ENCODE results near the gene ICAM1. TPM values are rescaled to one million over a fixed set of nuclear protein-coding genes. Genes with fewer than 3 reads are reported as not detected.

ICAM1 gene
- total RNA-seq, 2 donors from 2014 or later, result 41.4 to 160 TPM

GRCh38 chr19:10295847-10296591 lies 25.1 kb downstream of the ICAM1 start:
- Histone ChIP-seq H3K27ac (no peak overlapping the region), H3K9me3 (no peaks in the 10 kb centered on the region), H3K4me3 (peak overlapping the region; percentile 55), H3K36me3 (no peaks in the 10 kb centered on the region), H3K27me3 (replicated peaks; ENCODE audit: insufficient read depth) (peaks cover 32% of the 10 kb centered on the region), H3K4me1 (ENCODE audit: control insufficient read depth in 1 of 2, low read depth in 2 of 2) (peaks cover 18 to 27% of the 10 kb centered on the region in 2 donors)
- TF ChIP-seq CTCF (IDR thresholded peaks at IDR 0.05), result no peak
- no peak for DNase-seq (ENCODE audit: low spot score)
- no peak for ATAC-seq (ENCODE audit: insufficient number of reproducible peaks, low FRiP score, low read depth)

- ATAC-seq (ENCODE audit: insufficient number of reproducible peaks, low FRiP score, low read depth) (peak; percentile 21), DNase-seq (ENCODE audit: low spot score) (no peak)
- H3K4me1 ChIP-seq (ENCODE audit: control insufficient read depth in 1 of 2, low read depth in 2 of 2), result peaks cover 6 to 12% of the 10 kb centered on the region in 2 donors
- H3K27ac ChIP-seq, result no peak overlapping the region
- H3K27me3 ChIP-seq (replicated peaks; ENCODE audit: insufficient read depth), result peaks cover 7% of the 10 kb centered on the region
- no peaks in the 10 kb centered on the region for H3K9me3 ChIP-seq
- no peak for TF ChIP-seq CTCF (IDR thresholded peaks at IDR 0.05)
- H3K36me3 ChIP-seq, result no peaks in the 10 kb centered on the region
- H3K4me3 ChIP-seq, result no peak overlapping the region
These were observed 28.9 kb downstream of the ICAM1 start for GRCh38 chr19:10299545-10300458.

- no peak overlapping the region for H3K27ac ChIP-seq
- TF ChIP-seq CTCF (IDR thresholded peaks at IDR 0.05), result no peak
These were observed 34.4 kb downstream of the ICAM1 start for GRCh38 chr19:10305139-10305806.

GRCh38 chr19:10306327-10306726 lies 35.4 kb downstream of the ICAM1 start:
- peaks cover 8% of the 10 kb centered on the region for H3K36me3 ChIP-seq
- no peak for TF ChIP-seq CTCF (IDR thresholded peaks at IDR 0.05)
- no peak for ATAC-seq (ENCODE audit: insufficient number of reproducible peaks, low FRiP score, low read depth)

More at GRCh38 chr19:10305139-10305806, 34.4 kb downstream of the ICAM1 start:
- DNase-seq (ENCODE audit: low spot score) (no peak), ATAC-seq (ENCODE audit: insufficient number of reproducible peaks, low FRiP score, low read depth) (no peak)
- no peaks in the 10 kb centered on the region for H3K9me3 ChIP-seq
- H3K4me1 ChIP-seq (ENCODE audit: control insufficient read depth in 1 of 2, low read depth in 2 of 2), result no peaks in the 10 kb centered on the region
- H3K27me3 ChIP-seq (replicated peaks; ENCODE audit: insufficient read depth), result no peaks in the 10 kb centered on the region
- peak overlapping the region; percentile 16 for H3K4me3 ChIP-seq
- H3K36me3 ChIP-seq, result peaks cover 4% of the 10 kb centered on the region

GRCh38 chr19:10309423-10309822 lies 38.5 kb downstream of the ICAM1 start, which contains the start of gene ZGLP1:
ZGLP1 (minus strand) TSS chr19:10309815.
- Histone ChIP-seq H3K4me1 (ENCODE audit: control insufficient read depth in 1 of 2, low read depth in 2 of 2) (no peaks in the 10 kb centered on the region), H3K36me3 (peaks cover 8% of the 10 kb centered on the region), H3K27ac (no peak within 1 kb of the TSS), H3K9me3 (no peaks in the 10 kb centered on the region), H3K4me3 (no peak within 1 kb of the TSS), H3K27me3 (replicated peaks; ENCODE audit: insufficient read depth) (no peaks in the 10 kb centered on the region)
- no peak for TF ChIP-seq CTCF (IDR thresholded peaks at IDR 0.05)
- ATAC-seq (ENCODE audit: insufficient number of reproducible peaks, low FRiP score, low read depth), result no peak
- no peak for DNase-seq (ENCODE audit: low spot score)

More at GRCh38 chr19:10306327-10306726, 35.4 kb downstream of the ICAM1 start:
- Histone ChIP-seq H3K27ac (no peak overlapping the region), H3K4me1 (ENCODE audit: control insufficient read depth in 1 of 2, low read depth in 2 of 2) (no peaks in the 10 kb centered on the region), H3K9me3 (no peaks in the 10 kb centered on the region), H3K27me3 (replicated peaks; ENCODE audit: insufficient read depth) (no peaks in the 10 kb centered on the region), H3K4me3 (no peak overlapping the region)
- no peak for DNase-seq (ENCODE audit: low spot score)

Measured in thoracic aorta (tissue), 2 donors.